K562 (cell line): Measurements from ENCODE around the gene ZDHHC18. TPM values are rescaled to one million over a fixed set of nuclear protein-coding genes. Genes with fewer than 3 reads are reported as not detected.

Source experiments
- ATAC-seq: fragments of 200-7000 bp; cut with Tn5 transposase; 3 replicates; pipeline ENCODE4 v1.9.1; 2020; ENCODE audit warnings: moderate library complexity
- BruUV-seq: library from RNA; stranded (reverse); fragments of 400-500 nt; replicated peaks from 2 replicates; lab custom pipeline; 2021; lab: Mats Ljungman, UMichigan
- CTCF ChIA-PET: fragments of 300-600 bp; formaldehyde crosslinking; extraction: SDS; loops from one replicate; lab custom pipeline; 2021; ENCODE audit warnings: low intra/inter-chr PET ratio; lab: Yijun Ruan, JAX
- POLR2A ChIA-PET: fragments of 300-600, 350-650 bp; sonication (Branson Sonifier 250); formaldehyde crosslinking; extraction: SDS; loops from one replicate; lab custom pipeline; 2021; ENCODE audit warnings: antibody characterized with exemption, inconsistent platforms; lab: Yijun Ruan, JAX
- DNase-seq, 4 experiments: peaks; one replicate each; pipeline versions ENCODE4 v3.0.0 to v3.0.0-alpha.2; 2011 to 2018; ENCODE audit warnings: low spot score in 3 of 4, mixed read lengths in 3 of 4; ENCODE audit errors: extremely low read depth in 1 of 4
- FAIRE-seq: peaks from 2 replicates; lab custom pipeline; 2011; peaks lifted over from hg19 to GRCh38; lab: Jason Lieb, UNC
- H2AFZ ChIP-seq: 2 replicates; pipeline ENCODE4 v1.6.0; 2011; ENCODE audit warnings: low read depth, low read length, control low read depth, inconsistent platforms
- H3K27ac ChIP-seq: fragments of 200-600 bp; 3 replicates; pipeline ENCODE4 v1.8.0; 2011; ENCODE audit warnings: low read depth, mild to moderate bottlenecking, control low read depth, inconsistent platforms, low read length, moderate library complexity, mixed read lengths; ENCODE audit errors: extremely low read depth
- H3K27me3 ChIP-seq, 2 experiments: fragments of 300-600 bp in 1 of 2; 2 replicates in 1 of 2; 3 replicates in 1 of 2; pipeline versions ENCODE4 v1.6.0 to v1.8.0; 2011; ENCODE audit warnings: inconsistent platforms in 2 of 2, low read length in 2 of 2, mild to moderate bottlenecking in 1 of 2, mixed read lengths in 1 of 2, moderate library complexity in 1 of 2; ENCODE audit not compliant: control insufficient read depth in 2 of 2, insufficient read depth in 2 of 2
- H3K36me3 ChIP-seq: fragments of 300-600 bp; 3 replicates; pipeline ENCODE4 v1.8.0; 2011; ENCODE audit warnings: mild to moderate bottlenecking, low read length, inconsistent platforms; ENCODE audit not compliant: control insufficient read depth, insufficient read depth
- H3K4me1 ChIP-seq, 2 experiments: fragments of 200-600 bp in 1 of 2; replicated peaks in 1 of 2; 2 replicates in 1 of 2; 3 replicates in 1 of 2; pipeline versions ENCODE4 v1.5.1 to v1.8.0; 2011; ENCODE audit warnings: inconsistent platforms in 2 of 2, low read length in 2 of 2, mild to moderate bottlenecking in 1 of 2, mixed read lengths in 1 of 2, moderate library complexity in 1 of 2; ENCODE audit not compliant: control insufficient read depth in 2 of 2, insufficient read depth in 2 of 2
- H3K4me2 ChIP-seq: 2 replicates; pipeline ENCODE4 v1.6.1; 2011; ENCODE audit warnings: low read length, control low read depth, inconsistent platforms, mixed read lengths; ENCODE audit not compliant: insufficient read depth
- H3K4me3 ChIP-seq: fragments of 200-600 bp; sonication (generic), shearing (Covaris generic); 2 replicates; pipeline ENCODE4 v1.5.1; 2016; ENCODE audit warnings: control low read depth, inconsistent platforms
- H3K79me2 ChIP-seq: fragments of 200-600 bp; 3 replicates; pipeline ENCODE4 v1.8.0; 2011; ENCODE audit warnings: low read length, inconsistent platforms; ENCODE audit not compliant: control insufficient read depth, insufficient read depth
- H3K9ac ChIP-seq, 2 experiments: 2 replicates each; pipeline versions ENCODE4 v1.6.0 to v1.6.1; 2011; ENCODE audit warnings: low read depth in 2 of 2, low read length in 2 of 2, control low read depth in 1 of 2, inconsistent platforms in 1 of 2, mild to moderate bottlenecking in 1 of 2, mixed read lengths in 1 of 2; ENCODE audit not compliant: insufficient read depth in 1 of 2
- H3K9me1 ChIP-seq: one replicate; pipeline ENCODE4 v1.6.0; 2011; ENCODE audit warnings: inconsistent platforms, mild to moderate bottlenecking, low read length, moderate library complexity; ENCODE audit not compliant: control insufficient read depth, insufficient read depth
- H3K9me3 ChIP-seq: replicated peaks from 2 replicates; pipeline ENCODE4 v1.5.1; 2011; ENCODE audit warnings: low read depth, low read length, inconsistent platforms; ENCODE audit not compliant: control insufficient read depth, insufficient read depth
- H4K20me1 ChIP-seq: replicated peaks from 2 replicates; pipeline ENCODE4 v1.6.1; 2011; ENCODE audit warnings: low read length, inconsistent platforms, mixed read lengths; ENCODE audit not compliant: control insufficient read depth, insufficient read depth
- HMGN3 ChIP-seq: IDR thresholded peaks from 2 replicates; pipeline ENCODE4 v1.6.1; 2011; ENCODE audit warnings: borderline replicate concordance, low read depth, mild to moderate bottlenecking, mixed read lengths, low read length; ENCODE audit not compliant: insufficient read length; ENCODE audit errors: extremely low read depth
- LCOR ChIP-seq: sonication (generic); formaldehyde crosslinking; IDR thresholded peaks from 2 replicates; pipeline ENCODE4 v1.8.0; 2022; ENCODE audit warnings: mild to moderate bottlenecking, missing genetic modification reagents
- NFATC3 ChIP-seq: fragments of 450-650 bp; IDR thresholded peaks from 2 replicates; pipeline ENCODE4 v1.6.1; 2017; ENCODE audit warnings: mild to moderate bottlenecking
- POLR2H ChIP-seq: IDR thresholded peaks from 2 replicates; pipeline ENCODE4 v1.6.1; 2016; ENCODE audit warnings: missing genetic modification characterization, low read depth, mild to moderate bottlenecking, control low read depth, missing compliant biosample characterization, moderate library complexity
- SNRNP70 ChIP-seq: fragments of 200-400 bp; formaldehyde crosslinking; optimal IDR thresholded peaks from 2 replicates; pipeline ENCODE3; 2017; ENCODE audit warnings: low read depth, low read length
- ZMIZ1 ChIP-seq, 2 experiments: fragments of 150-350 bp in 1 of 2; IDR thresholded peaks; 2 replicates each; pipeline ENCODE4 v1.6.1; 2012 to 2016; ENCODE audit warnings: low read depth in 2 of 2, low read length in 2 of 2, mild to moderate bottlenecking in 1 of 2, moderate library complexity in 1 of 2
- ZNF431 ChIP-seq: sonication (generic); formaldehyde crosslinking; IDR thresholded peaks from 2 replicates; pipeline ENCODE4 v1.8.0; 2022; ENCODE audit warnings: mild to moderate bottlenecking, missing genetic modification reagents
- ZNF551 ChIP-seq: fragments of 250-450 bp; sonication (Bioruptor Pico); IDR thresholded peaks from 2 replicates; pipeline ENCODE4 v1.5.0; 2021; ENCODE audit warnings: mild to moderate bottlenecking, moderate library complexity
- WGBS: fragments of 100-300 bp; shearing (Covaris generic); methylation state at CpG from one replicate; pipeline ENCODE4 v1.1.6; 2016; ENCODE audit warnings: low coverage, mixed read lengths; ENCODE audit not compliant: insufficient coverage; ENCODE audit errors: missing lambda C conversion rate; 5-methylcytosine and 5-hydroxymethylcytosine counted together
- in situ Hi-C: fragments of 300-500 bp; cut with MboI; formaldehyde crosslinking; loops from 4 replicates; pipeline ENCODE4 v1.15.0; 2018; ENCODE audit warnings: inconsistent platforms, mixed read lengths
- intact Hi-C: fragments of 100-400 bp; cut with micrococcal nuclease; formaldehyde crosslinking; loops from 2 replicates; pipeline ENCODE4 v1.14.2; 2022
- polyA plus RNA-seq, 8 experiments: library from polyadenylated mRNA; depleted of rRNA in 4 of 8; stranded (reverse) in 5 of 8; unstranded in 3 of 8; fragments of >200 nt; fragmentation: Nextera tagmentation in 2 of 8; fragmentation: Illumina TruSeq in 1 of 8; extraction: Ambion mirVana in 2 of 8; extraction: Trizol in 1 of 8; gene quantifications; 2 replicates each; pipeline versions ENCODE4 v1.2.1 to v1.2.3, GENCODE V29; 2011 to 2014; ENCODE audit warnings: inconsistent platforms in 1 of 8, missing spikeins in 1 of 8
- total RNA-seq, 7 experiments: library from RNA; depleted of rRNA in 6 of 7; stranded (reverse); fragments of >200 nt in 6 of 7; fragmentation: Illumina TruSeq in 2 of 7; extraction: Trizol in 2 of 7; gene quantifications; 2 replicates each; pipeline versions ENCODE4 v1.2.1 to v1.2.3, GENCODE V29; 2011 to 2021; ENCODE audit warnings: low replicate concordance in 1 of 7
- TF ChIP-seq, protein P1 (sequence below): sonication (generic); formaldehyde crosslinking; IDR thresholded peaks from 2 replicates; pipeline ENCODE4 v1.8.0; 2022; ENCODE audit warnings: missing genetic modification reagents, mild to moderate bottlenecking, moderate library complexity, borderline replicate concordance

ZDHHC18 gene
- total and polyA plus RNA-seq, 9 of the 15 experiments (the other 6 are each of a cell fraction or from before 2014, with no cell fraction given): 0.42 to 35.6 (median 15.8) TPM

GRCh38 chr1:26789612-26789865 is 36.9 kb upstream of the ZDHHC18 start (continued):
- TF ChIP-seq ZNF551 (CRISPR knock-in tag): no peak
- no peak for TF ChIP-seq LCOR (CRISPR knock-in tag)
- TF ChIP-seq NFATC3: no peak

GRCh38 chr1:26789931-26790330 is 36.6 kb upstream of the ZDHHC18 start:
- no peak overlapping the region for H3K4me2 ChIP-seq
- DNase-seq: no peak
- TF ChIP-seq SNRNP70 (no peak), HMGN3 (no peak), ZMIZ1 (IDR thresholded peaks at IDR 0.05; ENCODE audit: low read depth in 2 of 2, low read length in 2 of 2) (no peak), POLR2H (tag) (no peak), ZNF431 (no peak)
- TF ChIP-seq, protein P1, sequence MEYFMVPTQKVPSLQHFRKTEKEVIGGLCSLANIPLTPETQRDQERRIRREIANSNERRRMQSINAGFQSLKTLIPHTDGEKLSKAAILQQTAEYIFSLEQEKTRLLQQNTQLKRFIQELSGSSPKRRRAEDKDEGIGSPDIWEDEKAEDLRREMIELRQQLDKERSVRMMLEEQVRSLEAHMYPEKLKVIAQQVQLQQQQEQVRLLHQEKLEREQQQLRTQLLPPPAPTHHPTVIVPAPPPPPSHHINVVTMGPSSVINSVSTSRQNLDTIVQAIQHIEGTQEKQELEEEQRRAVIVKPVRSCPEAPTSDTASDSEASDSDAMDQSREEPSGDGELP: no peak
- TF ChIP-seq, all 486 proteins: peak for 0
- in situ Hi-C loops (no loop called here), intact Hi-C loops (loop anchor here (1.0 to 5.0 kb wide), 7 partner anchors 67 to 303 kb away; no protein-coding TSS in a partner anchor)
- H3K9me3 ChIP-seq: no peaks in the 10 kb centered on the region
- no peaks in the 10 kb centered on the region for H3K27me3 ChIP-seq
- H3K9me1 ChIP-seq: no peaks in the 10 kb centered on the region
- H2AFZ ChIP-seq: no peak overlapping the region
- H3K36me3 ChIP-seq: peaks cover 10% of the 10 kb centered on the region; the same call in 1 of the 3 replicates
- no peak overlapping the region for H3K4me3 ChIP-seq
- no peak overlapping the region for H3K9ac ChIP-seq
- CTCF ChIA-PET: interaction anchor here (1.2 to 5.0 kb wide), 7 partner anchors 113 to 289 kb away, joined by 3 to 80 read pairs (median 8); no protein-coding TSS in a partner anchor
- H3K4me1 ChIP-seq: peaks cover 42 to 63% of the 10 kb centered on the region in 2 experiments
- WGBS: 83% methylated on average over 4 of the region's 4 CpGs
- peaks cover 44% of the 10 kb centered on the region for H3K79me2 ChIP-seq
- H4K20me1 ChIP-seq: no peaks in the 10 kb centered on the region
- no TSS peak for BruUV-seq
- no peak overlapping the region for H3K27ac ChIP-seq
- POLR2A ChIA-PET: interaction anchor here (0.6 to 9.2 kb wide), 13 partner anchors 10 to 191 kb away, joined by 3 to 112 read pairs (median 9); partner anchors contain the start of gene ARID1A
- ATAC-seq (no peak), FAIRE-seq (no peak)
